Daoy (cell line): Measurements from ENCODE around the gene HPS5. TPM values are rescaled to one million over a fixed set of nuclear protein-coding genes. Genes with fewer than 3 reads are reported as not detected.

Experiments used
- DNase-seq: peaks from one replicate; pipeline ENCODE4 v3.0.0-alpha.2; 2015; ENCODE audit warnings: low read depth
- total RNA-seq: library from RNA; depleted of rRNA; stranded (reverse); fragments of >200 nt; shearing (Covaris generic); gene quantifications from 2 replicates; pipeline ENCODE4 v1.2.3, GENCODE V29; 2014

HPS5 gene
- total RNA-seq, 1 experiment from 2014 or later = 32.9 TPM

- no peak for DNase-seq
Measured at GRCh38 chr11:18321578-18321968, 367 bp downstream of the HPS5 start.

- no peak for DNase-seq
Measured at GRCh38 chr11:18320617-18321016, 1.3 kb downstream of the HPS5 start.

GRCh38 chr11:18319914-18320313 lies 2.0 kb downstream of the HPS5 start:
- no peak for DNase-seq

DNA sequence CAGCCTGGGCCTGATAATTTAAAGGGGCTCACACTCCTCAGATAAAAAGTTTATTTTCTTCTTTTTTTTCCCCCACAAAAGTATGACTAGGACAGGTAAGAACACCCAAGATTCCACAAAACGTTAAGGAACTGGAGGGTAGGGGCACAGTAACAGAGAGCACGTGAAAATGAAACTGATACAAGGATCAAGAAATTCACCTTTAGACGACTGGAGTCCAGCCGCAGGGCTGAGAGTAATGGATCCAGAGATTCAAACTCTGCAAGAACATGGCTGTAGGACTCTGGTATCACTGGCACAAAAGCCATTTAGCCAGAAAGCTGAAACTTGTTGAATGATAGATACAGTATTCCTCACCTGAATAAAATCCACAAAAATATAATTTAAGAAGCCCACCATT lies 4.4 kb downstream of the HPS5 start:
- no peak for DNase-seq

GRCh38 chr11:18315893-18316292 lies 6.0 kb downstream of the HPS5 start:
- DNase-seq = no peak

- no peak for DNase-seq
Measured at GRCh38 chr11:18314784-18315523, 7.0 kb downstream of the HPS5 start.

DNA sequence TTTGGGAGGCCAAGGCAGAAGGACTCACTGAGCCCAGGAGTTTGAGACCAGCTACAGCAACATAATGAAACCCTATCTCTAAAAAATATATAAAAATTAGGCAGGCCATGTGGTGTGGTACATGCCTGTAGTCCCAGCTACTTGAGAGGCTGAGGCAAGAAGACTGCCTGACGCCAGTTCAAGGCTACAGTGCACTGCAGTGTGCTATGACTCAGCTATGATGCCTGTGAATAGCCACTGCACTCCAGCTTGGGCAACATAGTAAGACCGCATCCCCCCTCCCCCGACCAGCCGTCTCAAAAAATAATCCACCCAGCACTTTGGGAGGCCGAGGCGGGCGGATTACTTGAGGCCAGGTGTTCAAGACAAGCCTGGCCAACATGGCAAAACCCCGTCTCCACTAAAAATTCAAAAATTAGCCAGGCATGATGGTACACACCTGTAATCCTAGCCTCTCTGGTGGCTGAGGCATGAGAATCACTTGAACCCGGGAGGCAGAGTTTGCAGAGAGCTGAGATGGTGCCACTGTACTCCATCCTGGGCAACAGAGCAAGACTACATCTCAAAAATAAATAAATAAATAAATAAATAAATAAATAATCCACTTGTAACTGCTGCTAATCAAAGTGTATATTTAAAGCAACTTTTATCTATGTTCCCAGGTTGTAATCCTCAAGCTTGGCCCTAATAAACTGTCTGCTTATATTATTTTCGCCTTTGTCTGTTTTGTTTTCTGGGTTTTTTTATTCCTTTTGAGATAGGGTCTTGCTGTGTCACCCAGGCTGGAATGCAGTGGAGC lies 7.8 kb downstream of the HPS5 start:
- peak; percentile 25 for DNase-seq

DNA sequence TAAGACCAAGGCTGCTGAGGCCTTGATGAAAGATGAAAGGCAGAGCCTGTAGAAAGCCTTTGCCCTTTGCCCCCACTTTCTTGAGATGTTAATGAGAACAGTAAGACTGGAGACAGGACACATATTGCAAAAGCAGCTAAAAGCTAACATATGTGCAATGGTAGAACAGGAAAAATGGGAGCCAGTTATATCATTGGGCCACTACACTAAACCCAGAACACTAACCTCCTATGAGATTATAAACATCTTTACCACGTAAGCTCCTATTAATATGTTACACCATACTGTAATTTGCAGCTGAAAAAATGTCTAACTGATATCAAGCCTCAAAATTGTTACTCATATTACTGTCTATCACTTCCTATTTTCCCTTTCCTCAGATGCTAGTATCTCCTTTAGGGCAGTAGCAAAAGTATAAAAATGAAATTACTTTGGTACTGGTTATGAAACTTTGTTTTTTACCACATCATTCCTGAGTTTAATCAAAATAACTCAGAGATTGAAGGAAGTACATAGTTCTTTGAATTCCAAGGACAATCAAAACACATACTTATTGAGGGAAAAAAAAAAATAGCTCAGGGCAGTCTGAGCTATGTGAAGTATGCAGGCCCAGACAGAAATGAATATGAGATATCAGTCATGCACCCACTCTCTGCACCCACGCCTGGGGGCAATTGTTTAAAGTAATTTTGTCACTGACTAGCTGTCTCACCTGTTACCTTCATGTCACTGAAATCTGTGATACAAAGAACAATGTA lies 9.1 kb downstream of the HPS5 start:
- DNase-seq = no peak

GRCh38 chr11:18312012-18312411 lies 9.9 kb downstream of the HPS5 start:
- DNase-seq = no peak

DNA sequence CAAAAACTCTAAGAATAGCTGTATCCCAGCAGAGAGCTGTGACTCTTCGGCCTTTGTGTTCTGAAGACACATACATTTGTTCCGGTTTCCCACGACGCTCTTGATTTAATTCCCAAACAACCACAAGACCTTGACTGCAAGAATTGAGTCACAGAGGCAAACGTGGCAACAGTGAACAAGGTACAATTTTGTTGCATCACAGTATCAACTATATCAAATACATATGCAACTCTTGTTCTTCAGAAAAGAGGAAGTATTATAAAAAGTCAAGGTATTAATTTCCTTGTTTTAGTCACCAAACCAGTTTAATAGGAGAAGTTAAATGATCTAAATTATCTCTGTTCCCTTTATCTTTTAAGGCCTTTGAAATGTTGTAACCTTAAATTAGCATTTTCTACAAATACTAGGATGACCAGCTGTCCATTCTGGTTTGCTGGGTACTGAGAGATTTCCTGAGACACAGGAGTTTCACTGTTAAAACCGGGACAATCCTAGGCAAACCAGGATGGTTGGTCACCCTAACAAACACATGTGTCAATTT lies 11.1 kb downstream of the HPS5 start:
- DNase-seq = no peak

- no peak for DNase-seq
Measured at GRCh38 chr11:18309691-18310090, 12.2 kb downstream of the HPS5 start.

DNA sequence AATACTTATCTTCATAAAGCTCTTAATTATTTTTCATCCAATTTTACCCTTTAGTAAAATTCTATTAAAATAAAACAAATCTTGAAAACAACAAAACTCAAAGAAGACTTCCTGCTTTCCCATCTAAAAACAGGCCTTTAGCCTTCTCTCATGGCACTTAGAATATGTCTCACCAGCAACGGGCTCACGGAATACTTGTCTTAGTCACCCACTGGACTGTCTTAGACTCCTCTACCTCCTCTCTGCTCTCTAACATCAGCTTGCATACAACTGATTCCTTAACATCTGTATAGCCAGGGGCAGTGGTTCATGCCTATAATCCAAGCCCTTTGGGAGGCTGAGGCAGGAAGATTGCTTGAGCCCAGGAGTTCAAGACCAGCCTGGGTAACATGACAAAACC lies 13.7 kb downstream of the HPS5 start:
- DNase-seq = no peak

DNA sequence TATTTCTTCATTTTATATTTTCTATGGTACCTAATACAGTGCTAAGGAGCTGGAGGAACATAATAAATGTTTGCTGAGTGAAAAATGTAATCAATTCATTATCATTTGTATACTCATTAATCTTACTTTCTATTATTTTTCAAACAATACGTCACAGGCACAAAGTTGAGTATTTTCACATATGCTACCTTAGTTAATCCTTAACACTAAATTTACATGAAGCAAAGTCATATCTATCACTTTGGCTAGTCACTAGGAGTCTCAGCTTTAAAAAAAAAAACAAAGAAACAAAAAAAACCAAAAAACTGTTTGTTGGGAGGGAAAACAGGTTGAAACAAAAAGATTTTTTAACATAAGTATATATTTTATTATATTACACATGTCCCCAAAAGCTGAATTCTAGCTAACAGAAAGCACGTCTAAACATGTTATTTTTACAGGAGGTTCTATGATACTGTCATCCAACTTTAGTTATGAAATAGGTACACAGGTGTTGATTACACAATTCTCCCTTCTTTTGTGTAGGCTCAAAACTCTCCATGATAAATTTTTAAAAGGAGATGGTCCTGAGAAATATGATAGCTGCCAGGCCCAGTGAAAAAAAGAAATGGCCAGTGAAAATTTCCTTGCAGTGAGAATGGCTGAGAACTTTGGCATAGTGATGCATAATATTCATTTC lies 14.3 kb downstream of the HPS5 start:
- no peak for DNase-seq

DNA sequence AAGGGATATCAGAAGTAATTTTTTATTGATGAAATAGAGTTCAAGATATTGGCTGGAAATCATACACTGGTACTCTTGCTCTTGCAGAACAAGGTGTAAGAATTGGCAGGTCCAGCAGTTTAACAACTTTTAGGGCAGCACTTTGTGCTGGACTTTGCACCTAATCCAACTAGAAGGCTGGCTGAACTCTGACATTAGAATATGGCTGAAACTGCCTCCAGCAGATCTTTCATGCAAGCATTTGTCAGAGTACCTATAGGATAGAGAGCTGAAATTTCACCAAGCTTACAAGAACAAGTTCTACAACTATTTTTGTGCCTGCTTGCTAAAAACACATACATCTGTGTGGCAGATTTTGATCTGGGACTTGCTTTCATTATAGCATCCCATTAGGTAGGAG lies 17.2 kb downstream of the HPS5 start:
- no peak for DNase-seq

DNA sequence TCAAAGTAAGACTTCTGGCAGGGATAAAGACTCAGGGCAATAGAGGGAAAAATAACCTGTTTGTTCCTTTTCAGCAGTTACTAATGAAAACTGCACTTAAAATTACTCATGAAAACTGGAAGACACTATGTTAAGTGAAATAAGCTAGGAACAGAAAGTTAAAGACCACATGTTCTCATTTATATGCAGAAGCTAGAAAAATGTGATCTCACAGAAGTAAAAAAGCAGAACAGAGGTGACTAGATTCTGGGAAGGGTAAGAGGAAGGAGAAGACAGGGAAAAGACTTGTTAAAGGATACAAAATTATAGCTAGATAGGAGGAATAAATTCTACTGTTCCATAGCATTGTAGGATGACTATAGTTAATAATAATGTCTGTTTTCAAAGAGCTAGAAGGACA lies 22.2 kb downstream of the HPS5 start:
- DNase-seq = no peak

GRCh38 chr11:18295316-18295715 lies 26.6 kb downstream of the HPS5 start:
- DNase-seq = no peak

GRCh38 chr11:18294862-18295261 lies 27.1 kb downstream of the HPS5 start:
- DNase-seq = no peak

- no peak for DNase-seq
Measured at GRCh38 chr11:18288911-18289310, 33.0 kb downstream of the HPS5 start.

DNA sequence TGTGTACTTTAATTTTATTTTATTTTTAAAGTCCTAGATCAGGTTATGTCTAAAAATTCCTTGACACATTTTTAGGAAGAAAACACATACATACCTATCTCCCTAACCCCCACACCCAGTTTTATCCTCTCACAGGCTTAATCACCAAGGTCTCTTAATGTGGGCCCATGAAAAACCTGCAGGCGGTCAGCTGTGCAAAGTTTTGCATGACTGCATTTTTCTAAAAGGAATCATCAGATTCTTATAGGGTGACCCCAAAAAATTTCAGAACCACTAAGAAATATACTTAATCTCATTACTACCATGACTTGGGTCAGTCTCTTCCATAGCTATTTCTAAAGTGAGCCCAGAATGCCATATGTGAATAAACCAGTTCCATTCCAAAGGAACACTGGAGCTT lies 36.1 kb downstream of the HPS5 start:
- DNase-seq = no peak

- no peak for DNase-seq
Measured at GRCh38 chr11:18282626-18283025, 39.3 kb downstream of the HPS5 start.

GRCh38 chr11:18280438-18281045 lies 41.4 kb downstream of the HPS5 start:
- no peak for DNase-seq
